NOMO-1 treated with DMSO at 0.1 percent for 48 hours (cell line): Measurements from ENCODE around the gene C14orf39.
"Not testable (repeated sequence)": the region's sequence is repeated elsewhere in the genome, so short reads cannot be mapped to it uniquely, and the experiment has no call there.

Experiments
- DNase-seq: peaks from one replicate; lab custom pipeline; 2025; ENCODE audit not compliant: unreplicated experiment; lab: John Stamatoyannopoulos, UW

The C14orf39 gene

DNA sequence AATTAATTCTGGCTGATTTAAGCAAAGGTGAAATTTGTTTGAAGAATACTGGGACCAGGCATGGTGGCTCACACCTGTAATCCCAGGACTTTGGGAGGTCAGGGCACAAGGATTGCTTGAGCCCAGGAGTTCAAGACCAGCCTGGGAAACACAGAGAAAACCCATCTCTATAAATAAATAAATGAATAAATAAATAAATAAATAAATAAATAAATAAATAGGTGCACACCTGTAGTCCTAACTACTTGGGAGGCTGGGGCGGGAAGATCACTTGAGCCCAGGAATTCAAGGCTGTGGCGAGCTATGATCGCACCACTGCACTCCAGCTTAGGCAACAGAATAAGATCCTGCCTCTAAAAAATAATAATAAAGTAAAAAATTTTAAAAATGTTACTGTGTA lies 4.4 kb upstream of the C14orf39 start:
- no peak for DNase-seq

DNA sequence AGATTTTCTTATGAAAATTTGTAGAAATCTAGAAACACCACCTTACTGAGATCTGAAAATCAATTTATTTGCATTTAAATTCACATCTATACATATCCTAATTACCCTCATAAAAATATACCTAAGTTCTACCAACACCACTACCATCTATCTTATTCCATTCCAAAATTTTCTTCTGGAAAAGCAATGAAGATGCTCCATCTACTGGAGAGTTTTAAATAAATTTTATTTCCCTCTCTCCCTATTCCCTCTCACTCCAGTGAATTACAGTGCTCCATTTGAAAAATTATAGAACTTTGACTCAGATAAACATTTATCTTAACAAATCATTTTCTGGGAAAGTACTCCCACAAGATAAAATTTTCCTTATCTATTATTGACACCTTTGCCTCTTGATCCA lies 2.3 kb upstream of the C14orf39 start:
- no peak for DNase-seq

DNA sequence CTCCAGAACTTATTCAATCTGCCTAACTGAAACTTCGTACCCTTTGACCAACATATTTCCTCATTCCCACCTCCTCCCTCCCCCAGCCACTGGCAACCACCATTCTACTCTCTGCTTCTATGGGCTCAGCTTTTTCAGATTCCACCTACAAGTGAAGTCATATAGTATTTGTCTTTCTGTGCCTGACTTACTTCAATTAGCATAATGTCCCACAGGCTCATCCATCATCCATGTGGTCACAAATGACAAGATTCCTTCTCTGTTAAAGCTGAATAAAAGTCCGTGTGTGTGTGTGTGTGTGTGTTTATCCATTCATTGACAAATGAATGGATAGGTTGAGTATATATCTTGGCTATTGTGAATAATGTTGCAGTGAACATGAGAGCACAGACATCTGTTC lies 1.3 kb upstream of the C14orf39 start:
- no peak for DNase-seq

DNA sequence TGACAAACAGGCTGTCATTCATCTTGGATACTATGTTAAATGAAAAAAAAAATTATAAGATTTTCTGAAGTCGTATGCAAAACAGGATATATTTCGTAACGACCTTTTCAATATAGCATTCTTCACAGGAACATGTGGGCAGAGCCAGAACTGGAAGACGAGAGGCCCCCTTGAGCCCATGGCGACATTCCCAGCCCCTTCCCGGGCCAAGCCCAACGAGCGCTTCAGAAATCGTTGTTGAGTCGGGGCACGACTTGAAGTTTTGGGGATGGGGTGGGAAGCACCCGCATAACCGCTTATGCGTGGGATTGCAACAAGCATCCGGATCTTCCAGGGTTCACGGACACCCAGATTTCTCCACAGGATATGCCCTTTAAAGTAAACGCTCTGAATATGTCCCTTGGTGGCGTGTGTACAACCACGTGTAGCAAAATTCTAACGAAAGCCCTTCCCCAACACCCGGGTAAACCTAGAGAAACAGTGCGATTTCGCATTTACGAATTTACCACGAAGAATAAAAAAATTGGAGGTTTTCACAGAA lies 736 bp downstream of the C14orf39 start:
- DNase-seq = no peak

DNA sequence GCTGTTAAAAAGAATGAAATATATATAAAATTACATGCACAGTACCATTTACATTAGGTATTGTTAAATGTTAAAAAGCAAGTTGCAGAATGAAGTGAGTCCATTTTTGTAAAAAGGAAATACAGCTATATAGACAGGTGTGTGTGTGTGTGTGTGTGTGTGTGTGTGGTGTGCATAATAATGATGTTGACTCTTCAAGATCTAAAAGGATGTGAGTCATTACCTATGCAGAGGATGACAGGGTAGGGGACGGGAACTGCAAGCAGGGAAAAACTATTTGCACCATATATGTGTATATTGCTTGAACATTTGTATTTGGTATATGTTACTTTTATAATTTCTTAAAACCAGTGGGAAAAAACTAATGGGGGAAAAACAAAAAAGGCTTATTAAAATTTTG lies 3.1 kb downstream of the C14orf39 start:
- no peak for DNase-seq

DNA sequence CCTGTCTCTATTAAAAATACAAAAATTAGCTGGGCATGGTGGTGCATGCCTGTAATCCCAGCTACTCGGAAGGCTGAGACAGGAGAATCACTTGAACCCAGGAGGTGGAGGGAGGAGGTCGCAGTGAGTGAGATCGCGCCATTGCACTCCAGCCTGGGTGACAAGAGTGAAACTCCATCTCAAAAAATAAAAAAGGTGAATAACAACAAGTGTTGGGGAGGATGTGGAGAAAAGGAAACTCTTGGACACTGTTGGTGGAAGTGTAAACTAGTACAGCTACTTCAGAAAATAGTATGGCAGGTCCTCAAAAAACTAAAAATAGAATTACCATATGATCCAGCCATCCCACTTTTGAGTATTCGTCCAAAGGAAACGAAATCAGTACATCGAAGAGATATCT lies 5.6 kb downstream of the C14orf39 start:
- DNase-seq = not testable (repeated sequence)

DNA sequence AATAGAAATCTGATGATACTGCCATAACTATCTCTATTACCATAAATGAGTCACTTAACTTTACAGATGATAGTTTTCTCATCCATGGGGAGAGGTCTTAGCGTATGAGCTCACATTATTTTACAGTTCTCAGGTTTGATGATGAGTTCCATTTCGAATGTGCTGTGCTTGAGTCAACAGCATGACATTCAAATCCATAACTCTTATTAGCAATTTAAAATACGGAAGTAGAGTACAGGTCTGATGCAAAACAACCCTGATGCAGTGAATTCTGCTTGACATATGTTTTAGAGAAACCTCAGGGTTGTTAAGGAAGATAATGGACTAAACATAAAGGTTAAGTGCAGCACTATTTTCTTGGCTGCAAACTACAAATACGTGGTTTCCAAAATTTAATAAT lies 30.0 kb downstream of the C14orf39 start:
- no peak for DNase-seq

DNA sequence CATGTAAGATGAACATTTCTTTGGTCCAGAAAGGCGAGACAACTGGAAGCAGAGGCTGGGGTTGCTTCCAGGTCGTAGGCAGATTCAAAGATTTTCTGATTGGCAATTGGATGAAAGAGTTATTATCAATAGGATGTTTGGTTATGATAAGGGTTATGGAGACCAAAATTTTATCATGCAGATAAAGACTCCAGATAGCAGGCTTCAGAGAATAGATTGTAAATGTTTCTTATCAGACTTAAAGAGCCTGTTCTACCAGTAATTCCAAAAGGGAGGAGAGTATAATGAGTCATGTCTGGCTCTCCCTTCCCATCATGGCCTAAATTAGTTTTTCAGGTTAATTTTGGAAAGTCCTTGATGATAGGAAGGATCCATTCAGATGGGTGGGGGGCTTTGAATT lies 55.6 kb downstream of the C14orf39 start:
- no peak for DNase-seq

DNA sequence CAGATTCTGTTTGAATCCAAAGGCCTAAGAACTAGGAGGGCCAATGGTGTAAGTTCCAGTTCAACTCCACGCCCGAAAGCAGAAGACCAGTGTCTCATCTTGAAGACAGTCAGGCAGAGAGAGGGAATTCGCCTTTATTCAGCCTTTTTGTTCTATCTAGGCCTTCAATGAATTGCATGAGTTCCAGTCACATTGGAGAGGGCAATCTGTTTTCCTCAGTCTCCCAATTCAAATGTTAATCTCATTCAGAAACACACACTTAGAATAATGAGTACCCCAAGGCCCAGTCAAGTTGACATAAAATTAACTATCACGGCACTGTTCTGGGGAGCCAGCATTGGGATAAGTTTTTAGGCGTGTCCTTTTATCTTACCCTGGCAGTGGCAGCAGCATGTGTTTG lies 65.8 kb downstream of the C14orf39 start:
- no peak for DNase-seq

DNA sequence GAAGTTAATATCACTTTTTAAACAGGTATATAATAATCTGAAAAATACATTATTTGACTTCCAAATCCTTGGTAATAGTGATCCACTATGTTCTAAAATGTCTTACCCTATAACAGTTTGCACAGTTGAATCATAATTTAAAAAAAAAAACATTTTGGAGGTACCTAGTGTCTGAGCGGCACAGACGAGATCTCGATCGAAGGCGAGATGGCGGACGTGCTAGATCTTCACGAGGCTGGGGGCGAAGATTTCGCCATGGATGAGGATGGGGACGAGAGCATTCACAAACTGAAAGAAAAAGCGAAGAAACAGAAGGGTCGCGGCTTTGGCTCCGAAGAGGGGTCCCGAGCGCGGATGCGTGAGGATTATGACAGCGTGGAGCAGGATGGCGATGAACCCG lies 88.3 kb downstream of the C14orf39 start:
- not testable (repeated sequence) for DNase-seq

DNA sequence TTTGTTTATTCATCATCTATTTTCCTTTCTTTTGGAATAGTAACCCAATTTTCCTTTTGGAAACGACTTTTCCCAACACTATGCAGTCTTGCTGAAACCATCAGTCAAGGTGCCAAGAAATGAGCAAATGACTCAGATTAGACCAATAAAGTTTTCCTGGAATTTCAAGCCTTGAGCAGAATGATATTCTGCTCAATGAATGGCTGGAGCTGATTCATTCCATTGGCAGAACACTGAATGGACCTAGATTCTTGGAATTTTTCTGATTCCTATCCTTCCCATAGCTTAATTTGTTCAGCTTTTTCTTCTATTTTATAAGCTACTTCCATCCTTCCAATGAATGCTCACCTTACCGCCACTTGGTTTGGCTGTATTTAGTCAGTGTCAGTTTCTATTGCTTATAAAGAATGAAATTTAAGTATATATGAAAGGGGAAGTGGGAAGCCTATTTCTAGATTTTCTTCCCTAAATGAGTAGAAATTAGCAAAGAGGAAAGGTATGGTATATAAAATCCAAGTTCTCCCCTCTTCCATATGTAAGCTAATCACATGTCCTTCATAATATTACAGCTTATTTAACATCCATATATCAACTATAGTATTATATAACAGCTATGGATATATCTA lies 89.0 kb downstream of the C14orf39 start:
- peak; percentile 3 for DNase-seq
